Sigmoid colon (tissue), 4 donors: ENCODE data around the gene CRACR2B.

ENCODE experiments used
- EP300 ChIP-seq, 4 donors: sonication (generic); formaldehyde crosslinking; IDR thresholded peaks; one replicate each; pipeline ENCODE4 v1.6.1; 2017; ENCODE audit warnings: antibody characterized with exemption in 4 of 4
- POLR2A ChIP-seq, 2 donors: fragments of 450-650 bp; IDR thresholded peaks; one replicate each; pipeline ENCODE4 v1.6.1; 2016; ENCODE audit warnings: antibody characterized with exemption in 2 of 2, mild to moderate bottlenecking in 2 of 2, moderate library complexity in 2 of 2
- TF ChIP-seq, protein P1 (sequence below), 4 experiments: fragments of 450-650 bp in 3 of 4; fragments of 200-600 bp in 1 of 4; IDR thresholded peaks; one replicate each; pipeline ENCODE4 v1.5.1; 2016 to 2019; ENCODE audit warnings: antibody characterized with exemption in 4 of 4, mild to moderate bottlenecking in 3 of 4, moderate library complexity in 2 of 4

GRCh38 chr11:786235-787083 is 41.3 kb upstream of the CRACR2B start:
- TF ChIP-seq POLR2A (IDR thresholded peaks at IDR 0.05) (no peak), EP300 (IDR thresholded peaks at IDR 0.05) (no peak)
- TF ChIP-seq, protein P1, sequence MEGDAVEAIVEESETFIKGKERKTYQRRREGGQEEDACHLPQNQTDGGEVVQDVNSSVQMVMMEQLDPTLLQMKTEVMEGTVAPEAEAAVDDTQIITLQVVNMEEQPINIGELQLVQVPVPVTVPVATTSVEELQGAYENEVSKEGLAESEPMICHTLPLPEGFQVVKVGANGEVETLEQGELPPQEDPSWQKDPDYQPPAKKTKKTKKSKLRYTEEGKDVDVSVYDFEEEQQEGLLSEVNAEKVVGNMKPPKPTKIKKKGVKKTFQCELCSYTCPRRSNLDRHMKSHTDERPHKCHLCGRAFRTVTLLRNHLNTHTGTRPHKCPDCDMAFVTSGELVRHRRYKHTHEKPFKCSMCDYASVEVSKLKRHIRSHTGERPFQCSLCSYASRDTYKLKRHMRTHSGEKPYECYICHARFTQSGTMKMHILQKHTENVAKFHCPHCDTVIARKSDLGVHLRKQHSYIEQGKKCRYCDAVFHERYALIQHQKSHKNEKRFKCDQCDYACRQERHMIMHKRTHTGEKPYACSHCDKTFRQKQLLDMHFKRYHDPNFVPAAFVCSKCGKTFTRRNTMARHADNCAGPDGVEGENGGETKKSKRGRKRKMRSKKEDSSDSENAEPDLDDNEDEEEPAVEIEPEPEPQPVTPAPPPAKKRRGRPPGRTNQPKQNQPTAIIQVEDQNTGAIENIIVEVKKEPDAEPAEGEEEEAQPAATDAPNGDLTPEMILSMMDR (IDR thresholded peaks at IDR 0.05), result no peak
